Liver (tissue), 3 donors: ENCODE data around the gene VWCE.

ENCODE experiments used
- FOXA1 ChIP-seq: IDR thresholded peaks from 2 replicates; pipeline ENCODE4 v1.6.1; 2016; ENCODE audit warnings: antibody characterized with exemption
- JUND ChIP-seq, 2 donors: IDR thresholded peaks; 2 replicates each; pipeline ENCODE4 v1.6.1; 2016; ENCODE audit warnings: antibody characterized with exemption in 2 of 2
- RXRA ChIP-seq, 2 donors: IDR thresholded peaks; 2 replicates each; pipeline ENCODE4 v1.6.1; 2017 to 2018; ENCODE audit warnings: antibody characterized with exemption in 2 of 2, mild to moderate bottlenecking in 1 of 2
- TAF1 ChIP-seq: conservative IDR thresholded peaks from 2 replicates; pipeline ENCODE4 v1.6.1; 2016; ENCODE audit warnings: antibody characterized with exemption, mild to moderate bottlenecking
- YY1 ChIP-seq: IDR thresholded peaks from 2 replicates; pipeline ENCODE4 v1.6.1; 2016; ENCODE audit warnings: antibody characterized with exemption, mild to moderate bottlenecking
- TF ChIP-seq, protein P1 (sequence below): fragments of 150-350 bp; IDR thresholded peaks from 2 replicates; pipeline ENCODE4 v1.5.1; 2017; ENCODE audit warnings: improper control_type of control experiment, low read depth, low read length; ENCODE audit not compliant: missing input control
- TF ChIP-seq, protein P2 (sequence below): IDR thresholded peaks from 2 replicates; pipeline ENCODE4 v1.6.1; 2016; ENCODE audit warnings: antibody characterized with exemption
- donor health status: healthy.
- donor health status: healthy.

DNA sequence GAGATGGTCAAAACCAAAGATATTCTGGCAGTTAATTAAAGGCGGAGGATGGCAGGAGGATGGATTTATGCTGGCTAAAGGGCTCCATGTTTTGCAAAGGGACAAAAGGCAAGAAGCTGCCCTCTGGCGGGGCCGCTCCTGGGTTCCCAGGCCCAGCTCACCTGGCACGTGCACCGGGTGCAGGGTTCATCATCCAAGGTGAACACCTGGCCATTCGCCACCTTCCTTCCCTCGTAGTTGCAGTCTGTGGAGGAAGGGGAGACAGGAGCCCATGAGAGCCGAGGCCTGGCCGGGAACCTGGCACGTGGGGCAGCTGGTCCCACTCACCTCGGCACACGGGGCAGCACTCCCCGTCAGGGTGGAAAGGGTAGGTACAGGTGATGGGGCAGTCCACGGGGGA is 30.3 kb downstream of the VWCE start:
- TF ChIP-seq, protein P1, sequence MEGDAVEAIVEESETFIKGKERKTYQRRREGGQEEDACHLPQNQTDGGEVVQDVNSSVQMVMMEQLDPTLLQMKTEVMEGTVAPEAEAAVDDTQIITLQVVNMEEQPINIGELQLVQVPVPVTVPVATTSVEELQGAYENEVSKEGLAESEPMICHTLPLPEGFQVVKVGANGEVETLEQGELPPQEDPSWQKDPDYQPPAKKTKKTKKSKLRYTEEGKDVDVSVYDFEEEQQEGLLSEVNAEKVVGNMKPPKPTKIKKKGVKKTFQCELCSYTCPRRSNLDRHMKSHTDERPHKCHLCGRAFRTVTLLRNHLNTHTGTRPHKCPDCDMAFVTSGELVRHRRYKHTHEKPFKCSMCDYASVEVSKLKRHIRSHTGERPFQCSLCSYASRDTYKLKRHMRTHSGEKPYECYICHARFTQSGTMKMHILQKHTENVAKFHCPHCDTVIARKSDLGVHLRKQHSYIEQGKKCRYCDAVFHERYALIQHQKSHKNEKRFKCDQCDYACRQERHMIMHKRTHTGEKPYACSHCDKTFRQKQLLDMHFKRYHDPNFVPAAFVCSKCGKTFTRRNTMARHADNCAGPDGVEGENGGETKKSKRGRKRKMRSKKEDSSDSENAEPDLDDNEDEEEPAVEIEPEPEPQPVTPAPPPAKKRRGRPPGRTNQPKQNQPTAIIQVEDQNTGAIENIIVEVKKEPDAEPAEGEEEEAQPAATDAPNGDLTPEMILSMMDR = no peak
- TF ChIP-seq, protein P2, sequence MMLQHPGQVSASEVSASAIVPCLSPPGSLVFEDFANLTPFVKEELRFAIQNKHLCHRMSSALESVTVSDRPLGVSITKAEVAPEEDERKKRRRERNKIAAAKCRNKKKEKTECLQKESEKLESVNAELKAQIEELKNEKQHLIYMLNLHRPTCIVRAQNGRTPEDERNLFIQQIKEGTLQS = no peak
- TF ChIP-seq FOXA1 (no peak), RXRA (IDR thresholded peaks at IDR 0.05) (peak in 1 of 2 donors; percentile 62), YY1 (peak; percentile 67), JUND (IDR thresholded peaks at IDR 0.05) (no peak), TAF1 (no peak)
